Osteocyte (in vitro differentiated cells): ENCODE measurements around the gene ZDHHC14. TPM values are rescaled to one million over a fixed set of nuclear protein-coding genes. Genes with fewer than 3 reads are reported as not detected.

ENCODE experiments used
- DNase-seq: peaks from one replicate; pipeline ENCODE4 v3.0.0; 2021; ENCODE audit warnings: mixed read lengths; ENCODE audit not compliant: unreplicated experiment; ENCODE audit errors: extremely low spot score
- H3K27ac Mint-ChIP-seq: one replicate; pipeline ENCODE4 v1.8.0; 2021; ENCODE audit warnings: mild to moderate bottlenecking, mixed read lengths; ENCODE audit not compliant: unreplicated experiment
- H3K27me3 Mint-ChIP-seq: one replicate; pipeline ENCODE4 v1.8.0; 2021; ENCODE audit warnings: mixed read lengths; ENCODE audit not compliant: unreplicated experiment
- H3K36me3 Mint-ChIP-seq: one replicate; pipeline ENCODE4 v1.8.0; 2021; ENCODE audit warnings: mixed read lengths; ENCODE audit not compliant: unreplicated experiment
- H3K4me1 Mint-ChIP-seq: one replicate; pipeline ENCODE4 v1.8.0; 2021; ENCODE audit warnings: mixed read lengths; ENCODE audit not compliant: unreplicated experiment
- H3K4me3 Mint-ChIP-seq: one replicate; pipeline ENCODE4 v1.8.0; 2021; ENCODE audit warnings: mild to moderate bottlenecking, moderate library complexity, mixed read lengths; ENCODE audit not compliant: unreplicated experiment
- H3K9me3 Mint-ChIP-seq: one replicate; pipeline ENCODE4 v1.8.0; 2021; ENCODE audit warnings: mixed read lengths; ENCODE audit not compliant: unreplicated experiment
- total RNA-seq: library from RNA; stranded (reverse); gene quantifications from 2 replicates; pipeline ENCODE4 v1.2.1, GENCODE V29; 2021
- TF ChIP-seq, protein P1 (sequence below): fragments of 200-600 bp; sonication (generic); IDR thresholded peaks from 2 replicates; pipeline ENCODE4 v1.5.0; 2021; ENCODE audit warnings: antibody characterized with exemption, mild to moderate bottlenecking, moderate library complexity

Gene ZDHHC14
- total RNA-seq, 1 donor from 2014 or later: 9.1 TPM

DNA sequence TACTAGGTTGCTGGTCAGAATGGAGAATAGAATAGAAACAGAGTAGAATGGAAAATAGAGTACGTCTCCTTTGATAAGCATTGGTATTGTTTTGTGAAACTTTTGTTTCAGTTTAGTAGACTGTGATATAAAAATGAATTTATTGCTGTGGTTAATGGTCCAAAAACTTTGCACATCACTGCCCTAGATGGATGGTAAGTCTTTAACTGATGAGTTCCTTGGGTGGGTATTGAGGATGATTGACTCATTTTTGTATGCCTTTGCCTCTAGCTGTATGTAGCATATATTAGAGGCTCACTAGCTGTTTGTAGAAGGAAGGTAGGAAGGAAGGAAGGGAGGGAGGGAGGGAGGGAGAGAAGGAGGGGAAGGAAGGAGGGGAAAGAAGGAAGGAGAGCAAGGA, 48.3 kb downstream of the ZDHHC14 start:
- no peaks in the 10 kb centered on the region for H3K36me3 Mint-ChIP-seq
- no peak overlapping the region for H3K4me3 Mint-ChIP-seq
- H3K9me3 Mint-ChIP-seq: no peaks in the 10 kb centered on the region
- H3K27me3 Mint-ChIP-seq: no peaks in the 10 kb centered on the region
- TF ChIP-seq, protein P1, sequence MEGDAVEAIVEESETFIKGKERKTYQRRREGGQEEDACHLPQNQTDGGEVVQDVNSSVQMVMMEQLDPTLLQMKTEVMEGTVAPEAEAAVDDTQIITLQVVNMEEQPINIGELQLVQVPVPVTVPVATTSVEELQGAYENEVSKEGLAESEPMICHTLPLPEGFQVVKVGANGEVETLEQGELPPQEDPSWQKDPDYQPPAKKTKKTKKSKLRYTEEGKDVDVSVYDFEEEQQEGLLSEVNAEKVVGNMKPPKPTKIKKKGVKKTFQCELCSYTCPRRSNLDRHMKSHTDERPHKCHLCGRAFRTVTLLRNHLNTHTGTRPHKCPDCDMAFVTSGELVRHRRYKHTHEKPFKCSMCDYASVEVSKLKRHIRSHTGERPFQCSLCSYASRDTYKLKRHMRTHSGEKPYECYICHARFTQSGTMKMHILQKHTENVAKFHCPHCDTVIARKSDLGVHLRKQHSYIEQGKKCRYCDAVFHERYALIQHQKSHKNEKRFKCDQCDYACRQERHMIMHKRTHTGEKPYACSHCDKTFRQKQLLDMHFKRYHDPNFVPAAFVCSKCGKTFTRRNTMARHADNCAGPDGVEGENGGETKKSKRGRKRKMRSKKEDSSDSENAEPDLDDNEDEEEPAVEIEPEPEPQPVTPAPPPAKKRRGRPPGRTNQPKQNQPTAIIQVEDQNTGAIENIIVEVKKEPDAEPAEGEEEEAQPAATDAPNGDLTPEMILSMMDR: no peak
- H3K4me1 Mint-ChIP-seq: no peaks in the 10 kb centered on the region
- DNase-seq: no peak
- H3K27ac Mint-ChIP-seq: no peak overlapping the region

DNA sequence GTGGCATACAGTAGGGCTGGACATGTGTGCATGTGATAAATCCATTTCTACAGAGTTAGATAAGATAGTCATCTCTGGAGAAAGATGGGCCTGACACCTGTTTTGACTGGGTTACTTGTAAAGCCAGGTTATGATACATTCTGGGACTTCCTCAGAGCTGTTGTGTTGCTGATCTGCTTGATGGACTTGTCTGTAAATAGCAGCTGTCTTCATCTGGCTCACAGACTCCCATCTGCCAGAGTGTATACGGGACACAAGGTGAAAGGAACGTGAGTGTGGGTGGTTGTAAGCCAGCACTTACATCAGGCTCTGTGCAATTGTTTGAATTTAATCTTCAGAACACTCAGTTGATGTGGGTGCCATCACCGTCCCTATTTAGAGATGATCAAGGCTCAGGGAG, 49.8 kb downstream of the ZDHHC14 start:
- no peaks in the 10 kb centered on the region for H3K27me3 Mint-ChIP-seq

DNA sequence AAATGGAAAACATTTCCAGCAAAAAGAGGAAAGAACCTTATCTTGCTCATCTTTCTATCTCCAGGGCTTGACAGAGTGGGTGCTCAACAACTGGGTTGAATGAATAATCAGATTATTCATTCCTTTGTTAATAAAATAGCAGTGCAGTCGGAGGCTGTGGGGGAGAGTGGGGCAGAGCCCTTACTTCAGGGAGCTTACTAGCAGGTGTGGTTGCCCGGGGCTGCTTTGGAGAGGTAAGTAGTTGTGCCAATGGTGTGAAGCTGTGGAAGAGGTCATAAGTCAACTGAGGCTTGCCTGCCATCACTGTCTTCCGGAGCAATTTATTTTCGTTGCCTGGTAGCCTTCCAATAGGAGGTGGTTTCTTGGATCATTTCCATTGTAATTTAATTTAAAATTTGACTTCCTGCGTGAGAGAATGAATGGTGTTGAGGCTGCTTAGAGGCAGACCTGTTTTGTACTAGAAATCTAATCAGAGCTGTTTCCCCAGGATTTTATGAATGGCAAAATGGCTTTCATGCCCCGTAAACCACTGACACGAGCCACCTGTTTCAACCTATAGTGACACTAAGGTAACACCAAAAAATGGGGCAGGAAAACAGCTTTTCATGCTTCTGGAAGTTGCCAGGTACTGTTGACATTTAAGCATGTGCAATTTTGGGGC, 51.4 kb downstream of the ZDHHC14 start:
- Mint-ChIP-seq H3K36me3 (no peaks in the 10 kb centered on the region), H3K27me3 (no peaks in the 10 kb centered on the region), H3K9me3 (no peaks in the 10 kb centered on the region), H3K4me1 (no peaks in the 10 kb centered on the region), H3K4me3 (no peak overlapping the region), H3K27ac (no peak overlapping the region)
- DNase-seq: no peak
- TF ChIP-seq, protein P1: no peak

More for the DNA sequence above, 49.8 kb downstream of the ZDHHC14 start:
- Mint-ChIP-seq H3K4me1 (no peaks in the 10 kb centered on the region), H3K27ac (no peak overlapping the region), H3K4me3 (no peak overlapping the region), H3K9me3 (no peaks in the 10 kb centered on the region), H3K36me3 (no peaks in the 10 kb centered on the region)
- TF ChIP-seq, protein P1: no peak
- no peak for DNase-seq

DNA sequence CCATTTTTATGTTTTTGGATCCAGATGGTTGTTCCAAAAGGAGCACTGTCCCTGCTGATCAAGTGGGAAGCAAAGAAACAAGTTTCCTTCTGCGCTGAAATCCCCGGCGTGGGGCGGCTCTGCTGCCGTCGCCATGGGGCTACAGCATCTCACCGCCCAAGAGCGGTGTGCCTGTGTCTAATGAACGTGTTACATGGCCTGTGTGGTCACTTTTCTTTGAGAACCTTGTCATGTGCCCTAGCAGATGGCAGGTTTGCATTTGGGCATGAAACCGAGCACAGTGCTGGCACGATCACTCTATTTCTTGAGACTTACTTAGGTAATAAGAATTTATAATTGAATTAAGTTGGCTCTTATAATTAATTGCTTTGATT, 51.9 kb downstream of the ZDHHC14 start:
- no peak overlapping the region for H3K4me3 Mint-ChIP-seq
- H3K4me1 Mint-ChIP-seq: no peaks in the 10 kb centered on the region
- DNase-seq: no peak
- no peaks in the 10 kb centered on the region for H3K36me3 Mint-ChIP-seq
- H3K9me3 Mint-ChIP-seq: no peaks in the 10 kb centered on the region
- no peak overlapping the region for H3K27ac Mint-ChIP-seq
- TF ChIP-seq, protein P1: no peak
- no peaks in the 10 kb centered on the region for H3K27me3 Mint-ChIP-seq

DNA sequence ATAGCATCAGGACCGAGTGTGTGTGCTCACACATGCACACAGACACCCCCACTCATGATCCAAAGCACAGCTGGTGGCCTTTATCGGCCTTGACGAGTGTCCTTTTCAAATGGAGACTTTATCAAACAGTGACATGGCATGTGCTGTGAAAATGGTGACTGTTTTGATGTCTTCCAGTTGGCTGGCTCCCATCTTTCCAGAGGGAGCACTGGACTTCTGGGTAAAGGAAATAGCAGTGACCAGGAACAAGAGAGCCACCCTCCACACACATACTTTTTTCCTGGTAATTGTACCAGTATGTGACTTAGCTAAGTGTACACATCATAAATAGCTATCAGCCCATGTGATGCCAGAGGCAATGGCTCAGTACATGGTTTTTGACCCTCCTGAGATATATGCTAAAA, 52.7 kb downstream of the ZDHHC14 start:
- Mint-ChIP-seq H3K4me3 (no peak overlapping the region), H3K36me3 (no peaks in the 10 kb centered on the region), H3K9me3 (no peaks in the 10 kb centered on the region), H3K27ac (no peak overlapping the region), H3K27me3 (no peaks in the 10 kb centered on the region), H3K4me1 (peaks cover 1% of the 10 kb centered on the region)
- no peak for DNase-seq
- TF ChIP-seq, protein P1: no peak
